ENCODE data around the gene CADPS.

DNA sequence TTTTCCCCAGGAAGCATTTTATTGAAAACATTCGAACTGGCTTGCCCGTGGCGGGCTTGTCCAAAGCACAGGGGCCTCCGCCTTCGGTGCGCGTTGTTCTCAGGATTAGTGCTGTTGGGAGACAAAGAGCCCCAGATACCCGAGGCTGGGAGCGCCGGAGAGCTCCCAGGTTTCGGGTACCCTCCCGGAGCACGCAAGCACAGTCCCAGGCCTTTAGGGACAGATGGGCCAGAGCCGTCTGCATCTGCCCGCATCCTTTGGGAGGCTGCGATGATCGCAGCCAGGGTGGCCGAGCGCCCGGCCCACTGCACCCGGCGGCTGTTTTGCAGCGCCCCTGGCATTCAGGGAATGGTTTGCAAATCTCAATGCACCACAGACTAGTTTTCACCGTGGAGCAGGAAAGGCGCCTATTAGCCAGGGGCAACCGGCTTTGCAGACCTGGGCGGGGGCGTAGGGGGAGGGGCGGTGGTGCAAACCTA lies 496.9 kb downstream of the CADPS start:
- TF ChIP-seq CTCF (optimal IDR thresholded peaks at IDR 0.05 in 1 of 3, IDR thresholded peaks at IDR 0.05 in 1 of 3, conservative IDR thresholded peaks at IDR 0.05 in 1 of 3; ENCODE audit: extremely low read depth in 1 of 3, insufficient read depth in 2 of 3, low read length in 3 of 3), result no peak
- peak; percentile 48 for TF ChIP-seq EZH2 (IDR thresholded peaks at IDR 0.05; ENCODE audit: low read length)
